Right atrium auricular region (tissue), 2 donors: Measurements from ENCODE around the gene TMEFF2. TPM values are rescaled to one million over a fixed set of nuclear protein-coding genes. Genes with fewer than 3 reads are reported as not detected.
A peak's percentile ranks its signal among the peaks of the same experiment; 100 is the strongest.

ENCODE experiments used
- DNase-seq: peaks from one replicate; pipeline ENCODE4 v3.0.0-alpha.2; 2019; ENCODE audit warnings: low spot score
- H3K27ac ChIP-seq, 2 donors: fragments of 200-600 bp; sonication (generic); 1 replicate in 1 of 2; 2 replicates in 1 of 2; pipeline ENCODE4 v1.5.1; 2016 to 2019
- H3K27me3 ChIP-seq, 2 donors: fragments of 200-600 bp; sonication (generic); one replicate each; pipeline versions ENCODE4 v1.5.1 to v1.6.0; 2017 to 2019
- H3K36me3 ChIP-seq: fragments of 200-600 bp; sonication (generic); one replicate; pipeline ENCODE4 v1.5.1; 2016
- H3K4me1 ChIP-seq, 2 donors: fragments of 200-600 bp; sonication (generic); one replicate each; pipeline versions ENCODE4 v1.5.1 to v1.6.0; 2017 to 2019
- H3K4me3 ChIP-seq, 2 donors: fragments of 200-600 bp; sonication (generic); 1 replicate in 1 of 2; 2 replicates in 1 of 2; pipeline ENCODE4 v1.5.1; 2017 to 2019; ENCODE audit warnings: mild to moderate bottlenecking in 1 of 2, moderate library complexity in 1 of 2
- H3K9me3 ChIP-seq, 2 donors: fragments of 200-600 bp; sonication (generic); one replicate each; pipeline ENCODE4 v1.5.1; 2019
- total RNA-seq, 2 donors: library from RNA; depleted of rRNA; stranded (reverse); fragments of >200 nt; gene quantifications; one replicate each; pipeline ENCODE4 v1.1.0, GENCODE V29; 2016
- TF ChIP-seq, protein P1 (sequence below), 2 donors: fragments of 200-600 bp; sonication (generic); IDR thresholded peaks; one replicate each; pipeline ENCODE4 v1.5.1; 2019; ENCODE audit warnings: antibody characterized with exemption in 2 of 2

Gene TMEFF2
- total RNA-seq, 2 donors from 2014 or later, result 0.56 TPM; not detected in 1

- Histone ChIP-seq H3K9me3 (no peaks in the 10 kb centered on the region), H3K4me1 (peaks cover 0 to 9% of the 10 kb centered on the region in 2 donors), H3K27me3 (no peaks in the 10 kb centered on the region), H3K36me3 (no peaks in the 10 kb centered on the region), H3K4me3 (no peak overlapping the region), H3K27ac (no peak overlapping the region)
- no peak for DNase-seq
- TF ChIP-seq, protein P1, sequence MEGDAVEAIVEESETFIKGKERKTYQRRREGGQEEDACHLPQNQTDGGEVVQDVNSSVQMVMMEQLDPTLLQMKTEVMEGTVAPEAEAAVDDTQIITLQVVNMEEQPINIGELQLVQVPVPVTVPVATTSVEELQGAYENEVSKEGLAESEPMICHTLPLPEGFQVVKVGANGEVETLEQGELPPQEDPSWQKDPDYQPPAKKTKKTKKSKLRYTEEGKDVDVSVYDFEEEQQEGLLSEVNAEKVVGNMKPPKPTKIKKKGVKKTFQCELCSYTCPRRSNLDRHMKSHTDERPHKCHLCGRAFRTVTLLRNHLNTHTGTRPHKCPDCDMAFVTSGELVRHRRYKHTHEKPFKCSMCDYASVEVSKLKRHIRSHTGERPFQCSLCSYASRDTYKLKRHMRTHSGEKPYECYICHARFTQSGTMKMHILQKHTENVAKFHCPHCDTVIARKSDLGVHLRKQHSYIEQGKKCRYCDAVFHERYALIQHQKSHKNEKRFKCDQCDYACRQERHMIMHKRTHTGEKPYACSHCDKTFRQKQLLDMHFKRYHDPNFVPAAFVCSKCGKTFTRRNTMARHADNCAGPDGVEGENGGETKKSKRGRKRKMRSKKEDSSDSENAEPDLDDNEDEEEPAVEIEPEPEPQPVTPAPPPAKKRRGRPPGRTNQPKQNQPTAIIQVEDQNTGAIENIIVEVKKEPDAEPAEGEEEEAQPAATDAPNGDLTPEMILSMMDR (IDR thresholded peaks at IDR 0.05), result no peak
Observed at GRCh38 chr2:192153561-192153960, 41.2 kb downstream of the TMEFF2 start.

- H3K4me1 ChIP-seq, result peaks cover 0 to 9% of the 10 kb centered on the region in 2 donors
- H3K27ac ChIP-seq, result no peak overlapping the region
- DNase-seq, result no peak
- H3K9me3 ChIP-seq, result no peaks in the 10 kb centered on the region
- TF ChIP-seq, protein P1 (IDR thresholded peaks at IDR 0.05), result no peak
- no peaks in the 10 kb centered on the region for H3K36me3 ChIP-seq
- no peak overlapping the region for H3K4me3 ChIP-seq
- H3K27me3 ChIP-seq, result no peaks in the 10 kb centered on the region
Observed at GRCh38 chr2:192151853-192152252, 42.9 kb downstream of the TMEFF2 start.

- H3K27ac ChIP-seq, result no peak overlapping the region
- no peak overlapping the region for H3K4me3 ChIP-seq
- TF ChIP-seq, protein P1 (IDR thresholded peaks at IDR 0.05), result no peak
- DNase-seq, result no peak
- H3K36me3 ChIP-seq, result no peaks in the 10 kb centered on the region
- no peaks in the 10 kb centered on the region for H3K27me3 ChIP-seq
- no peaks in the 10 kb centered on the region for H3K9me3 ChIP-seq
- H3K4me1 ChIP-seq, result peaks cover 0 to 20% of the 10 kb centered on the region in 2 donors
Observed at GRCh38 chr2:192150166-192150565, 44.6 kb downstream of the TMEFF2 start.

GRCh38 chr2:192148620-192149321, 46.0 kb downstream of the TMEFF2 start:
- Histone ChIP-seq H3K27ac (peak overlapping the region in 1 of 2 donors; percentile 22), H3K4me1 (peaks cover 0 to 20% of the 10 kb centered on the region in 2 donors), H3K4me3 (no peak overlapping the region), H3K27me3 (no peaks in the 10 kb centered on the region), H3K36me3 (no peaks in the 10 kb centered on the region), H3K9me3 (no peaks in the 10 kb centered on the region)
- TF ChIP-seq, protein P1 (IDR thresholded peaks at IDR 0.05), result no peak
- no peak for DNase-seq

DNA sequence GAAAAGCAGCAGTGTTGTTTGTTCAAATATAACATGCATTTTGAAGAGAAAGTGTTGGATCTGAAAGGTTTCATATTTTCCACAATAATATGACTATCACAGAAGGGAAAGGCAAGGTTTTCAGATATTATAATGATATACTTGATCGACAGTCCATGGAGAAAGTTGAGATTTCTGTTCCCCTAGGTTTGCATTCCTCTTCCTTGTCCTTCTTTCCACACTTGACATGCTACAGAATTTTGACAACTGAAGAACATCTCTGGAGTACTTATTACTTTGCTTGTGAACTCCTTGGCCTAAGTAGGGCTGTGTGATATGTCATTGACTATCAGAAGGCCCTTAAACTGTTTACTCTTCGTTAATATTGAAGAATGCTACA, 46.5 kb downstream of the TMEFF2 start:
- Histone ChIP-seq H3K9me3 (no peaks in the 10 kb centered on the region), H3K36me3 (no peaks in the 10 kb centered on the region), H3K27me3 (no peaks in the 10 kb centered on the region), H3K27ac (no peak overlapping the region), H3K4me3 (no peak overlapping the region), H3K4me1 (peaks cover 0 to 20% of the 10 kb centered on the region in 2 donors)
- TF ChIP-seq, protein P1 (IDR thresholded peaks at IDR 0.05), result no peak
- DNase-seq, result no peak
